OCI-LY1 (cell line): ENCODE measurements around the gene NCOA5.

ENCODE experiments used
- H2AFZ ChIP-seq: fragments of 200-600 bp; sonication (generic), shearing (Covaris generic); 2 replicates; pipeline ENCODE4 v1.6.0; 2014; ENCODE audit warnings: antibody characterized with exemption, mild to moderate bottlenecking, low read length
- H3F3A ChIP-seq: fragments of 200-600 bp; sonication (generic), shearing (Covaris generic); 2 replicates; pipeline ENCODE4 v1.6.0; 2014; ENCODE audit warnings: mild to moderate bottlenecking, antibody characterized with exemption, low read length, moderate library complexity; ENCODE audit not compliant: insufficient read depth
- H3K27ac ChIP-seq: fragments of 200-600 bp; sonication (generic); 2 replicates; pipeline ENCODE4 v1.5.1; 2014; ENCODE audit warnings: low read length, mixed run types, mild to moderate bottlenecking, low read depth; ENCODE audit not compliant: poor library complexity, severe bottlenecking
- H3K27me3 ChIP-seq: fragments of 200-600 bp; sonication (generic); 2 replicates; pipeline ENCODE4 v1.6.0; 2014; ENCODE audit warnings: antibody characterized with exemption, mild to moderate bottlenecking, low read length, moderate library complexity; ENCODE audit not compliant: insufficient read depth
- H3K36me3 ChIP-seq: fragments of 200-600 bp; sonication (generic); 2 replicates; pipeline ENCODE4 v1.6.1; 2014; ENCODE audit warnings: mild to moderate bottlenecking, antibody characterized with exemption, low read length, moderate library complexity, mixed read lengths; ENCODE audit not compliant: insufficient read depth
- H3K4me1 ChIP-seq: fragments of 200-600 bp; sonication (generic); 2 replicates; pipeline ENCODE4 v1.5.1; 2014; ENCODE audit warnings: mild to moderate bottlenecking, low read length, moderate library complexity; ENCODE audit not compliant: insufficient read depth, severe bottlenecking
- H3K4me2 ChIP-seq: fragments of 200-600 bp; sonication (generic), shearing (Covaris generic); 2 replicates; pipeline ENCODE4 v1.6.1; 2014; ENCODE audit warnings: low read length
- H3K4me3 ChIP-seq: fragments of 200-600 bp; sonication (generic); 2 replicates; pipeline ENCODE4 v1.5.1; 2014; ENCODE audit warnings: low read length, low read depth, mild to moderate bottlenecking, mixed read lengths; ENCODE audit not compliant: poor library complexity, severe bottlenecking
- H3K79me2 ChIP-seq: fragments of 200-600 bp; shearing (Covaris generic); 2 replicates; pipeline ENCODE4 v1.6.1; 2016; ENCODE audit warnings: mixed run types, low read length, mixed read lengths; ENCODE audit not compliant: insufficient read depth
- H3K9ac ChIP-seq: fragments of 200-600 bp; sonication (generic), shearing (Covaris generic); 2 replicates; pipeline ENCODE4 v1.6.1; 2014; ENCODE audit warnings: mild to moderate bottlenecking, low read length, mixed read lengths
- H3K9me2 ChIP-seq: fragments of 200-600 bp; sonication (generic), shearing (Covaris generic); 2 replicates; pipeline ENCODE4 v1.6.1; 2014; ENCODE audit warnings: low read depth, mild to moderate bottlenecking, low read length, mixed read lengths
- H3K9me3 ChIP-seq: fragments of 200-600 bp; shearing (Covaris generic); 2 replicates; pipeline ENCODE4 v1.6.1; 2014; ENCODE audit warnings: low read length, mixed read lengths
- H4K20me1 ChIP-seq: fragments of 200-600 bp; sonication (generic), shearing (Covaris generic); 2 replicates; pipeline ENCODE4 v1.6.0; 2016; ENCODE audit warnings: mild to moderate bottlenecking, low read length; ENCODE audit not compliant: insufficient read depth
- CTCF ChIP-seq: fragments of 200-600 bp; sonication (generic), shearing (Covaris generic); IDR thresholded peaks from 2 replicates; pipeline ENCODE4 v1.5.1; 2017; ENCODE audit warnings: mild to moderate bottlenecking, antibody characterized with exemption, low read length, moderate library complexity, mixed read lengths
- EZH2 ChIP-seq: fragments of 200-600 bp; sonication (generic), shearing (Covaris generic); IDR thresholded peaks from 2 replicates; pipeline ENCODE4 v1.8.0; 2017; ENCODE audit warnings: borderline replicate concordance, mixed run types, mild to moderate bottlenecking, antibody characterized with exemption, low read length, moderate library complexity, mixed read lengths

The NCOA5 gene

GRCh38 chr20:46058599-46059281 is 31.0 kb downstream of the NCOA5 start:
- no peaks in the 10 kb centered on the region for H3F3A ChIP-seq
- no peak overlapping the region for H3K4me3 ChIP-seq
- H3K4me2 ChIP-seq: no peak overlapping the region
- H3K27ac ChIP-seq: no peak overlapping the region
- H3K4me1 ChIP-seq: peaks cover 15% of the 10 kb centered on the region
- peaks cover 39% of the 10 kb centered on the region for H3K36me3 ChIP-seq
- no peak overlapping the region for H2AFZ ChIP-seq
- H4K20me1 ChIP-seq: no peaks in the 10 kb centered on the region
- H3K79me2 ChIP-seq: no peaks in the 10 kb centered on the region
- H3K27me3 ChIP-seq: no peaks in the 10 kb centered on the region
- no peaks in the 10 kb centered on the region for H3K9me3 ChIP-seq
- TF ChIP-seq EZH2 (no peak), CTCF (no peak)
- no peak overlapping the region for H3K9ac ChIP-seq
- no peaks in the 10 kb centered on the region for H3K9me2 ChIP-seq

DNA sequence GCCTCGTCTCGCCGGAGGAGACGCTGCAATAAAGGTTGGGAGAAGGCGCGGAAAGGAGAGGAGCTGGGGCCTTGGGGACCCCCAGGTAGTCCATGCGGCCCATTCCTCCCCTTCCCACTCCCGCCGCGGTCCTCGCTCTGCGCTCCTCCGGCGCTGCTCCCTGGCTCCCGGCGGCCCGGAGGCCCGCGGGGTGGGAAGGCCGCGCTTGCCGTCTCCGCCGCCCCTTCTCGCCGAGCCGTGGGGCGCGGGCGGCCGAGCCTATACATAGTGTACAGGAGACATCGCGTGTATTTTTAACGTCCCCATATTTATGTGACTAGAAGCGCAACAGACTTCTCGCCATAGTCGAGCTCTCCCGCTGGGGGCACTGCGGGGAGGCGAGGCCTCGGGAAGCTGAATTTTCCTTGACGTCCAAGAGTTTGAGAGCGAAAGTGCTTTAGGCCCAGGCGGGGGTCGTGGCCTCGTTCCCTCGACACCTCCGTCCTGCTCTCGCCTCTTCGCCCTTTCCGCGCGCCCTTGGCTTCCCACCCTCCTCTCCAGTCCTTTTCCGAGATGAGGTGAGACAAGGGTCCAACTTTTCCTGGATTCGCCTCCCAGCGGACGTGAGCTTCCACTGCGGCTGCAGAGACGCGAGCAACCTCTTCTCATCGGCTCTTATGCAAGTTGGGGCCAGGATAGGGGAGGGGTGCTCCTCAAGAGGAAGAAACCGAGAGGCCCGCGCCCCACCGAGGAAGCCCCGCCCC is 31.7 kb downstream of the NCOA5 start:
- no peak overlapping the region for H3K9ac ChIP-seq
- H3K27me3 ChIP-seq: no peaks in the 10 kb centered on the region
- no peak overlapping the region for H3K4me3 ChIP-seq
- no peaks in the 10 kb centered on the region for H3F3A ChIP-seq
- H3K4me1 ChIP-seq: peaks cover 15% of the 10 kb centered on the region
- H3K9me2 ChIP-seq: no peaks in the 10 kb centered on the region
- H3K9me3 ChIP-seq: no peaks in the 10 kb centered on the region
- H4K20me1 ChIP-seq: no peaks in the 10 kb centered on the region
- no peak overlapping the region for H2AFZ ChIP-seq
- TF ChIP-seq EZH2 (no peak), CTCF (no peak)
- peaks cover 32% of the 10 kb centered on the region for H3K36me3 ChIP-seq
- H3K27ac ChIP-seq: no peak overlapping the region
- no peaks in the 10 kb centered on the region for H3K79me2 ChIP-seq
- no peak overlapping the region for H3K4me2 ChIP-seq

DNA sequence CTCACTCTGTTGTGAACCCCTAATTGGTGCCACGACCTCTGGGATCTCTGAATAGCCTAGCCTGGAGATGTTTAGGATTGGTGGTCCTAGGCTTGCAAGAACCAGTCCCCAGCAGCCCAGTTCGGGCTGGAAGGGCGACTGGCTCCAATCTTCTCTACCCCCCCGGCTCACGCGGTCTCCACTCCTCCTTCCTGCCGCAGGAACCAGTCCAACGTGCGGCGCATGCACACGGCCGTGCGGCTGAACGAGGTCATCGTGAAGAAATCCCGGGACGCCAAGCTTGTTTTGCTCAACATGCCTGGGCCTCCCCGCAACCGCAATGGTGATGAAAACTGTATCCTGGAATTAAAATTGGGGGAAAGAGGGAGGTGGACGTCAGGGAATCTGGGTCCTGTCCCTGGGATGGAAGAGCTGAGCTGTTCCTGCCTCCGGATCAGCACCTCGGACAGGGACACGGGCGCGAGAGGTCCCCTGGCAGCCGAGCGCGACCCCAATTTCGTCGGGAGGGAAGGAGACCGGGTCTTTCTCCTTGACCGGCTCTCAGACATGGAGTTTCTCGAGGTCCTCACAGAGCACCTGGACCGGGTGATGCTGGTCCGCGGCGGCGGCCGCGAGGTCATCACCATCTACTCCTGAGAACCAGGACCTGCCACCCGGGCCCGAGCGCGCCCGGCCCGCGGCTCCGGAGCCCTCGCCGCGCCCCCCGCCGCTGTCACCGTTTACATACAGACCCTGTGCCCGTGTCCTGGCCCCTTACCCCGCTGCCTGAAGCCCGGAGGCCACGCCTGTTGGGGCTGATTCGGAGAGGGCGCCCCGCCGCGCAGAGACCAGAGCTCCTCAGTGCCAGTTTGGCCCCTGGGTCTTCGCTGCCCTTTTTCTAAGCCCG is 32.5 kb downstream of the NCOA5 start:
- no peaks in the 10 kb centered on the region for H4K20me1 ChIP-seq
- no peaks in the 10 kb centered on the region for H3K9me3 ChIP-seq
- H3K36me3 ChIP-seq: peaks cover 24% of the 10 kb centered on the region
- H3K4me2 ChIP-seq: no peak overlapping the region
- no peak overlapping the region for H2AFZ ChIP-seq
- H3K27ac ChIP-seq: no peak overlapping the region
- H3K27me3 ChIP-seq: no peaks in the 10 kb centered on the region
- no peak overlapping the region for H3K4me3 ChIP-seq
- H3K4me1 ChIP-seq: peaks cover 15% of the 10 kb centered on the region
- no peaks in the 10 kb centered on the region for H3F3A ChIP-seq
- TF ChIP-seq EZH2 (no peak), CTCF (no peak)
- no peak overlapping the region for H3K9ac ChIP-seq
- no peaks in the 10 kb centered on the region for H3K79me2 ChIP-seq
- H3K9me2 ChIP-seq: no peaks in the 10 kb centered on the region
